GM06990 (cell line): Measurements from ENCODE around the gene ABCC11.
A peak's percentile ranks its signal among the peaks of the same experiment; 100 is the strongest.

Source experiments
- DNase-seq: peaks from one replicate; pipeline ENCODE4 v3.0.0-alpha.2; 2011; ENCODE audit not compliant: insufficient read length; ENCODE audit errors: extremely low read depth
- H3K27me3 ChIP-seq: replicated peaks from 2 replicates; pipeline ENCODE4 v1.6.0; 2011; ENCODE audit warnings: low read length; ENCODE audit not compliant: control insufficient read depth, insufficient read depth
- H3K36me3 ChIP-seq: 2 replicates; pipeline ENCODE4 v1.5.1; 2011; ENCODE audit warnings: low read length; ENCODE audit not compliant: control insufficient read depth, insufficient read depth
- H3K4me3 ChIP-seq: replicated peaks from 2 replicates; pipeline ENCODE4 v1.5.1; 2011; ENCODE audit warnings: low read depth, mild to moderate bottlenecking, control low read depth, low read length
- CTCF ChIP-seq: IDR thresholded peaks from 2 replicates; pipeline ENCODE4 v1.5.1; 2011; ENCODE audit warnings: low read length, control low read depth, mild to moderate bottlenecking, inconsistent platforms; ENCODE audit not compliant: insufficient read depth, poor library complexity, severe bottlenecking

ABCC11 gene

GRCh38 chr16:48194828-48195556, 52.3 kb downstream of the ABCC11 start:
- no peak for TF ChIP-seq CTCF
- DNase-seq: no peak
- H3K4me3 ChIP-seq: no peak overlapping the region
- H3K36me3 ChIP-seq: no peaks in the 10 kb centered on the region
- no peaks in the 10 kb centered on the region for H3K27me3 ChIP-seq

- DNase-seq: no peak
- H3K27me3 ChIP-seq: no peaks in the 10 kb centered on the region
- TF ChIP-seq CTCF: no peak
- no peak overlapping the region for H3K4me3 ChIP-seq
- no peaks in the 10 kb centered on the region for H3K36me3 ChIP-seq
Observed at GRCh38 chr16:48193846-48194245, 53.5 kb downstream of the ABCC11 start.

GRCh38 chr16:48188449-48189102, 58.8 kb downstream of the ABCC11 start:
- DNase-seq: peak; percentile 60
- Histone ChIP-seq H3K4me3 (no peak overlapping the region), H3K36me3 (no peaks in the 10 kb centered on the region), H3K27me3 (no peaks in the 10 kb centered on the region)
- TF ChIP-seq CTCF: no peak

GRCh38 chr16:48187779-48188178, 59.6 kb downstream of the ABCC11 start:
- no peak for DNase-seq
- no peaks in the 10 kb centered on the region for H3K27me3 ChIP-seq
- no peaks in the 10 kb centered on the region for H3K36me3 ChIP-seq
- TF ChIP-seq CTCF: no peak
- no peak overlapping the region for H3K4me3 ChIP-seq

GRCh38 chr16:48184681-48185080, 62.7 kb downstream of the ABCC11 start:
- no peak overlapping the region for H3K4me3 ChIP-seq
- no peak for TF ChIP-seq CTCF
- DNase-seq: no peak
- H3K27me3 ChIP-seq: no peaks in the 10 kb centered on the region; the same call in none of the 2 replicates
- H3K36me3 ChIP-seq: no peaks in the 10 kb centered on the region
